Stomach (tissue), 9 donors: Measurements from ENCODE around the gene GLYATL1. TPM values are rescaled to one million over a fixed set of nuclear protein-coding genes. Genes with fewer than 3 reads are reported as not detected.
A peak's percentile ranks its signal among the peaks of the same experiment; 100 is the strongest.

ENCODE experiments used
- DNase-seq, 2 donors: peaks; one replicate each; pipeline versions ENCODE4 v3.0.0 to v3.0.0-alpha.2; 2013 to 2019
- H3K27ac ChIP-seq, 5 donors: fragments of 200-600 bp in 4 of 5; sonication (generic) in 4 of 5; one replicate each; pipeline ENCODE4 v1.5.1; 2013 to 2019; ENCODE audit warnings: mild to moderate bottlenecking in 1 of 5, moderate library complexity in 1 of 5
- H3K27me3 ChIP-seq, 3 donors: fragments of 200-600 bp; sonication (generic); one replicate each; pipeline ENCODE4 v1.5.1; 2017 to 2019; ENCODE audit warnings: mixed run types in 1 of 3
- H3K36me3 ChIP-seq, 4 donors: fragments of 200-600 bp; sonication (generic); 1 replicate in 3 of 4; 2 replicates in 1 of 4; pipeline ENCODE4 v1.5.1; 2016 to 2019
- H3K4me1 ChIP-seq, 4 donors: fragments of 200-600 bp; sonication (generic); one replicate each; pipeline ENCODE4 v1.5.1; 2016 to 2019
- H3K4me3 ChIP-seq, 4 donors: fragments of 200-600 bp; sonication (generic) in 3 of 4; one replicate each; pipeline ENCODE4 v1.5.1; 2016 to 2019; ENCODE audit warnings: mild to moderate bottlenecking in 1 of 4
- H3K9me3 ChIP-seq, 4 donors: fragments of 200-600 bp; sonication (generic); one replicate each; pipeline ENCODE4 v1.5.1; 2016 to 2019
- EP300 ChIP-seq: sonication (generic); formaldehyde crosslinking; IDR thresholded peaks from one replicate; pipeline ENCODE4 v1.6.1; 2017; ENCODE audit warnings: antibody characterized with exemption
- POLR2A ChIP-seq, 4 donors: fragments of 450-650 bp; IDR thresholded peaks; one replicate each; pipeline ENCODE4 v1.6.1; 2016; ENCODE audit warnings: antibody characterized with exemption in 4 of 4, control low read depth in 2 of 4, mild to moderate bottlenecking in 1 of 4, moderate library complexity in 1 of 4
- POLR2AphosphoS5 ChIP-seq, 3 donors: sonication (generic); formaldehyde crosslinking; IDR thresholded peaks; one replicate each; pipeline ENCODE4 v1.6.1; 2016; ENCODE audit warnings: antibody characterized with exemption in 3 of 3
- WGBS, 5 donors: extraction: QIAGEN DNeasy Blood & Tissue Kit in 3 of 5; methylation state at CpG; one replicate each; pipeline versions ENCODE4 v1.1.5 to v1.1.7; 2013 to 2018; 5-methylcytosine and 5-hydroxymethylcytosine counted together
- intact Hi-C: fragments of 100-400 bp; cut with DNase I; formaldehyde crosslinking; loops from one replicate; pipeline ENCODE4 v1.15.1; 2023; ENCODE audit warnings: low total_unique reads
- polyA plus RNA-seq, 3 donors: library from polyadenylated mRNA; stranded (reverse); fragments of 200-250 nt; gene quantifications; one replicate each; pipeline ENCODE4 v1.2.3, GENCODE V29; 2013
- total RNA-seq, 5 donors: library from RNA; depleted of rRNA; stranded (reverse); fragments of >200 nt; gene quantifications; one replicate each; pipeline versions ENCODE4 v1.1.0 to v1.2.3, GENCODE V29; 2014 to 2016
- TF ChIP-seq, protein P1 (sequence below), 7 experiments: fragments of 450-650 bp in 4 of 7; fragments of 200-600 bp in 3 of 7; sonication (generic) in 3 of 7; IDR thresholded peaks; one replicate each; pipeline ENCODE4 v1.5.1; 2016 to 2019; ENCODE audit warnings: antibody characterized with exemption in 7 of 7, control low read depth in 2 of 7, mild to moderate bottlenecking in 1 of 7
- donor health status: healthy with polysubstance abuse.
- donor health status: Bipolar disorder and iron deficiency.
- donor health status: healthy.

The GLYATL1 gene
- total and polyA plus RNA-seq, 8 donors = 0.73 to 13.4 (median 1.4) TPM; not detected in 3

DNA sequence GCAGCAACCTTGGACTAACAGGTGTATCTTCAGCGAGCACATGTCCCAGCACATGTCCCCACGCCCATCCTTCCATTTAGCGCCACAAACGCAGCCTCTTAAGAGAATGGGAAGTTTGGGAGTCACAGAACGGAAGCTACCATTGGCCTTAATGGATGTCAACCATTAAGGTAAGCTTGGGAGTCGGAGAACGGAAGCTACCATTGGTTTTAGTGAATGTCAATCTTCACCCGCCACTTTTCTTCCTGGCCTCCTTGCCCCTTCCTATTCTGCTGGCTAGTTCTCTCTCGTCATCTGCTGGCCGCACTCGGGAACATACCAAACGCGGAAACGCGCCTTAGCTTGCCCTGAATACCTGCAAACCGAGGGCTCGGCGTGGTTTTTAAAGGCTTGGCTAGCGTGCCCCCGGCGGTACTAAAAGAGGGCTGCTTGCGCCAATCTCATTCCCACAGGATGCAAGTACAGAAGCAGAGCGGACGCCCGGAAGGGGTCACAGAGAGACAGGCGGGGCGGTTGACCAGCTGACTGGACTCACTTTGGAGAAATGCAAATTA, 24.3 kb downstream of the GLYATL1 start:
- Histone ChIP-seq H3K4me3 (peak overlapping the region in 3 of 4 donors; percentile 5 to 22 (median 20)), H3K36me3 (no peaks in the 10 kb centered on the region), H3K27me3 (peaks cover 0 to 20% (median 6%) of the 10 kb centered on the region in 3 donors), H3K27ac (no peak overlapping the region), H3K9me3 (no peaks in the 10 kb centered on the region), H3K4me1 (peaks cover 0 to 10% (median 0%) of the 10 kb centered on the region in 4 donors)
- WGBS, 5 donors = 23 to 37% (median 31%) methylated on average over 27 of the region's 27 CpGs
- intact Hi-C loops = no loop called here
- peak; percentile 33 to 80 for DNase-seq
- TF ChIP-seq, protein P1, sequence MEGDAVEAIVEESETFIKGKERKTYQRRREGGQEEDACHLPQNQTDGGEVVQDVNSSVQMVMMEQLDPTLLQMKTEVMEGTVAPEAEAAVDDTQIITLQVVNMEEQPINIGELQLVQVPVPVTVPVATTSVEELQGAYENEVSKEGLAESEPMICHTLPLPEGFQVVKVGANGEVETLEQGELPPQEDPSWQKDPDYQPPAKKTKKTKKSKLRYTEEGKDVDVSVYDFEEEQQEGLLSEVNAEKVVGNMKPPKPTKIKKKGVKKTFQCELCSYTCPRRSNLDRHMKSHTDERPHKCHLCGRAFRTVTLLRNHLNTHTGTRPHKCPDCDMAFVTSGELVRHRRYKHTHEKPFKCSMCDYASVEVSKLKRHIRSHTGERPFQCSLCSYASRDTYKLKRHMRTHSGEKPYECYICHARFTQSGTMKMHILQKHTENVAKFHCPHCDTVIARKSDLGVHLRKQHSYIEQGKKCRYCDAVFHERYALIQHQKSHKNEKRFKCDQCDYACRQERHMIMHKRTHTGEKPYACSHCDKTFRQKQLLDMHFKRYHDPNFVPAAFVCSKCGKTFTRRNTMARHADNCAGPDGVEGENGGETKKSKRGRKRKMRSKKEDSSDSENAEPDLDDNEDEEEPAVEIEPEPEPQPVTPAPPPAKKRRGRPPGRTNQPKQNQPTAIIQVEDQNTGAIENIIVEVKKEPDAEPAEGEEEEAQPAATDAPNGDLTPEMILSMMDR (IDR thresholded peaks at IDR 0.05) = peak in 2 of 7 experiments; percentile 2 to 7
- no peak for TF ChIP-seq POLR2AphosphoS5 (IDR thresholded peaks at IDR 0.05)

DNA sequence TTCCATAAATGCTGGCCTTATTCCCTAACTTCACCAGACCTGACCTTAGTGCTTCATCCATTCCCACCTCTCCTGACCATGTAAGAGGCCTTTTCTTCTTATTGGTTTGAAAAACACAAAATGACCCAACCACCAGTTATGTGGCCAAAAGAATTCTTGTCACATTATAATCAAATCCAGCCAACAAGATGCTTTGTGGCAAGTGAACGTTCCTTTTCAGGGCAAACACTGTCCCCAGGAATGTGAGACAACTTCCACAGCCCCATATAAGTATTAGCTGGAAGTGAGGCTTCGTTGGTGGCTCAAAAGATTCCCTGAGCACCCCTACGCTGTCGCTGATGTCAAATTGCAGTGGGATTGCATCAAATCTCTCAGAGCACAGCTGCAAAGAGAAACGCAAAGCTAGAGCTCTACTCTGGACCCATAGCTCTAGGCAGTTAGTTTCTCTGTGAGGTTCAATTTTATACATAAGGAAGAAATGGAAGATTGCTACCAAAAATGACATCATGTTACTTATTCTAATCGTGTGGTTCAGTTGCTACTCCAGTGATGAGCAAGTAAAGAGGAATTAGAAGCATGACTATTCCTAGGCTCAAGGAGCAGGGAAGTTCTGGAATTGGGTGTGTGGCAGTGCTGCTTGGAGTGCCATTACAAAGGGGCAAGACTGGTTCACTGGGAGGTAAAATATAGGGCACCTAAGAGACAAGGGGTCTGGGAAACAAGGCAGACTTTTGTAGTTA, 26.1 kb downstream of the GLYATL1 start:
- Histone ChIP-seq H3K36me3 (no peaks in the 10 kb centered on the region), H3K4me1 (peaks cover 0 to 10% (median 0%) of the 10 kb centered on the region in 4 donors), H3K9me3 (no peaks in the 10 kb centered on the region), H3K27me3 (peaks cover 0 to 20% (median 6%) of the 10 kb centered on the region in 3 donors), H3K4me3 (no peak overlapping the region), H3K27ac (no peak overlapping the region)
- no peak for TF ChIP-seq POLR2AphosphoS5 (IDR thresholded peaks at IDR 0.05)
- TF ChIP-seq, protein P1 (IDR thresholded peaks at IDR 0.05) = no peak
- no peak for TF ChIP-seq EP300
- no peak for TF ChIP-seq POLR2A (IDR thresholded peaks at IDR 0.05)
- WGBS, 5 donors = 67 to 83% (median 76%) methylated on average over 5 to 6 of the region's 6 CpGs
- intact Hi-C loops = no loop called here
- DNase-seq = no peak

DNA sequence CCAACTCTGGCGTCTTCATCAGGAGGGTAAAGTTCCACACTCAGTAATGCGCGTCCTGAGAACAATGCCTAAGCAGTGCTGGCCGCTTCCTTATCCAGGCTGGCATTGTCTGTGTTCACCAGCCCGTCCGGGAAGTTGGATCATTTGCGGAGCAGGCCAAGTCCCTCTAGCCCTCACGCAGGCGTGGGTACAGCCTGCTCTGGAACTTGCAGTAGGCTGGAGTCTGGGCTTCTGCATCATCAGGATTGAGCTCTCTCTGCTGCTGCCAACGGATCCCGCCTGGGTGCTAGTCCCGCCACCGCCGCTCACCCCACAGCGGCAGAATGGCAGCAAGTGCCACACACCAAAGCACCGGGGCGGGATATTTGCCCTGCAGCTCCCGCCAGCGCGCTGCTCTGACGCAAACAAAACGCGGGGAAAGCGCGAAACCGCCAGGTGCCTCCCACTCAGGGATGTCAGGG, 29.0 kb downstream of the GLYATL1 start:
- peaks cover 0 to 19% (median 6%) of the 10 kb centered on the region in 3 donors for H3K27me3 ChIP-seq
- peaks cover 0 to 6% (median 0%) of the 10 kb centered on the region in 4 donors for H3K4me1 ChIP-seq
- no peak for TF ChIP-seq EP300
- TF ChIP-seq POLR2AphosphoS5 (IDR thresholded peaks at IDR 0.05) = no peak
- TF ChIP-seq, protein P1 (IDR thresholded peaks at IDR 0.05) = no peak
- TF ChIP-seq POLR2A (IDR thresholded peaks at IDR 0.05) = no peak
- peak; percentile 28 to 43 for DNase-seq
- H3K9me3 ChIP-seq = peaks cover 0 to 13% (median 9%) of the 10 kb centered on the region in 4 donors
- WGBS, 5 donors = 22 to 38% (median 29%) methylated on average over 12 to 26 of the region's 26 CpGs
- H3K4me3 ChIP-seq = peak overlapping the region in 2 of 4 donors; percentile 7
- H3K36me3 ChIP-seq = no peaks in the 10 kb centered on the region
- intact Hi-C loops = no loop called here
- H3K27ac ChIP-seq = no peak overlapping the region

DNA sequence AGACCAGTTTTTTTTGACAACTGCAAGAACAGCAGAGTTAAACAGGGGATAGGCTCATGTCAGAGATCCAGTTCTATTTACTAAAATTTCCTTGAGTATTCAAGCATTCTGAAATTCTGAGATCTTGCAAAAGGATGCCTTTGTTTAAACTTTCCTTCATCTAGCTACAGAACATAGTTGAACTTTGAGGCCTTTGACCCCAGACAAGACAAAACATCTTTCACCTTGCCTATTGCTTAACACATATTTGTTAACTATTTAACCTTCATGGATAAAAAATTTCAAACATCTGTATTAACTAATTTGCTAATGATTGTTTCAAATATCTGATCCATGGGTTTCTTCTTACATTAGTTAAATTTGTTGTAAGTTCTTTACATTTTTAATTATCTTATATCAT, 38.2 kb downstream of the GLYATL1 start:
- intact Hi-C loops = no loop called here
- H3K27ac ChIP-seq = no peak overlapping the region
- TF ChIP-seq EP300 (no peak), POLR2AphosphoS5 (IDR thresholded peaks at IDR 0.05) (no peak)
- no peaks in the 10 kb centered on the region for H3K36me3 ChIP-seq
- no peaks in the 10 kb centered on the region for H3K27me3 ChIP-seq
- no peak overlapping the region for H3K4me3 ChIP-seq
- H3K4me1 ChIP-seq = no peaks in the 10 kb centered on the region
- H3K9me3 ChIP-seq = peaks cover 0 to 6% (median 4%) of the 10 kb centered on the region in 4 donors
- DNase-seq = no peak
